A549 (cell line): ENCODE measurements around the gene GSKIP. TPM values are rescaled to one million over a fixed set of nuclear protein-coding genes. Genes with fewer than 3 reads are reported as not detected.

ENCODE experiments used
- ATAC-seq, 2 experiments: fragments of 200-7000 bp in 1 of 2; fragments of >200 bp in 1 of 2; cut with Nextera tagmentation in 1 of 2; cut with Tn5 transposase in 1 of 2; 3 replicates each; pipeline versions ENCODE4 v1.8.0 to v1.9.1; 2018 to 2020; ENCODE audit warnings: mild to moderate bottlenecking in 1 of 2, moderate library complexity in 1 of 2
- CTCF ChIA-PET: fragments of 300-600 bp; sonication (Branson Sonifier 250); formaldehyde crosslinking; extraction: SDS; loops from one replicate; lab custom pipeline; 2021; ENCODE audit warnings: antibody characterized with exemption, inconsistent platforms; lab: Yijun Ruan, JAX
- POLR2A ChIA-PET: fragments of 350-600 bp; formaldehyde crosslinking; extraction: SDS; loops from one replicate; lab custom pipeline; 2021; ENCODE audit warnings: antibody characterized with exemption, inconsistent platforms; lab: Yijun Ruan, JAX
- DNase-seq, 2 experiments: peaks; one replicate each; pipeline versions ENCODE4 v3.0.0 to v3.0.0-alpha.2; 2011 to 2016; ENCODE audit warnings: low read depth in 1 of 2, low spot score in 1 of 2
- FAIRE-seq: peaks from 2 replicates; lab custom pipeline; 2011; peaks lifted over from hg19 to GRCh38; lab: Jason Lieb, UNC
- H3K27ac ChIP-seq, 2 experiments: fragments of >200 bp; sonication (Bioruptor Twin); formaldehyde crosslinking; 3 replicates each; pipeline ENCODE4 v1.5.1; 2016 to 2017
- H3K4me1 ChIP-seq: fragments of >200 bp; sonication (Bioruptor Twin); formaldehyde crosslinking; 3 replicates; pipeline ENCODE4 v1.6.1; 2016
- H3K4me2 ChIP-seq: fragments of >200 bp; sonication (Bioruptor Twin); formaldehyde crosslinking; 3 replicates; pipeline ENCODE4 v1.6.1; 2016
- H3K4me3 ChIP-seq: fragments of >200 bp; sonication (Bioruptor Twin); formaldehyde crosslinking; 3 replicates; pipeline ENCODE4 v1.5.1; 2016
- H3K9me3 ChIP-seq: fragments of >200 bp; sonication (Bioruptor Twin); formaldehyde crosslinking; 3 replicates; pipeline ENCODE4 v1.6.1; 2016
- CBX8 ChIP-seq: fragments of 200-600 bp; sonication (generic); IDR thresholded peaks from 2 replicates; pipeline ENCODE4 v1.6.1; 2016
- CHD4 ChIP-seq: fragments of 200-600 bp; sonication (generic); IDR thresholded peaks from 2 replicates; pipeline ENCODE4 v1.6.1; 2016; ENCODE audit warnings: antibody characterized with exemption, mild to moderate bottlenecking, borderline replicate concordance
- EHF ChIP-seq: fragments of 250-450 bp; sonication (Bioruptor Pico); IDR thresholded peaks from 2 replicates; pipeline ENCODE4 v1.5.0; 2020; ENCODE audit warnings: mild to moderate bottlenecking
- FOXS1 ChIP-seq: fragments of 250-450 bp; sonication (Bioruptor Pico); IDR thresholded peaks from 2 replicates; pipeline ENCODE4 v1.5.0; 2020; ENCODE audit warnings: mild to moderate bottlenecking, moderate library complexity
- HES2 ChIP-seq: fragments of >200 bp; sonication (Bioruptor Twin); formaldehyde crosslinking; IDR thresholded peaks from 2 replicates; pipeline ENCODE4 v1.6.1; 2016
- HEYL ChIP-seq: fragments of 250-450 bp; sonication (Bioruptor Pico); IDR thresholded peaks from 2 replicates; pipeline ENCODE4 v1.8.0; 2021; ENCODE audit warnings: mild to moderate bottlenecking, moderate library complexity
- HOXA7 ChIP-seq: fragments of 250-450 bp; sonication (Bioruptor Pico); IDR thresholded peaks from 2 replicates; pipeline ENCODE4 v1.5.0; 2020; ENCODE audit warnings: mild to moderate bottlenecking, moderate library complexity
- JUN ChIP-seq, 2 experiments: fragments of >200 bp; sonication (Bioruptor Twin); formaldehyde crosslinking; IDR thresholded peaks; 2 replicates in 1 of 2; 3 replicates in 1 of 2; pipeline ENCODE4 v1.6.1; 2016 to 2017
- JUNB ChIP-seq: fragments of >200 bp; sonication (Bioruptor Twin); formaldehyde crosslinking; IDR thresholded peaks from 2 replicates; pipeline ENCODE4 v1.6.1; 2016
- KDM5A ChIP-seq: fragments of 200-600 bp; sonication (generic); IDR thresholded peaks from 2 replicates; pipeline ENCODE4 v1.6.1; 2016; ENCODE audit warnings: antibody characterized with exemption, mild to moderate bottlenecking
- MYC ChIP-seq: IDR thresholded peaks from 2 replicates; pipeline ENCODE4 v1.6.1; 2012; ENCODE audit warnings: mild to moderate bottlenecking, inconsistent platforms, low read length, improper control_type of control experiment, borderline replicate concordance
- NR3C1 ChIP-seq: fragments of >200 bp; sonication (Bioruptor Twin); formaldehyde crosslinking; IDR thresholded peaks from 3 replicates; pipeline ENCODE4 v1.6.1; 2017
- PBX3 ChIP-seq: IDR thresholded peaks from 2 replicates; pipeline ENCODE4 v1.6.1; 2012
- PHF8 ChIP-seq: fragments of 200-600 bp; sonication (generic); IDR thresholded peaks from 2 replicates; pipeline ENCODE4 v1.6.1; 2016; ENCODE audit warnings: low read depth, mild to moderate bottlenecking, antibody characterized with exemption, moderate library complexity, borderline replicate concordance
- POLR2A ChIP-seq: IDR thresholded peaks from 2 replicates; pipeline ENCODE4 v1.6.1; 2012; ENCODE audit warnings: mild to moderate bottlenecking, low read length
- RARB ChIP-seq: fragments of 250-450 bp; sonication (Bioruptor Pico); IDR thresholded peaks from 2 replicates; pipeline ENCODE4 v1.8.0; 2021; ENCODE audit warnings: mild to moderate bottlenecking, moderate library complexity
- RCOR1 ChIP-seq: fragments of 150-350 bp; IDR thresholded peaks from 2 replicates; pipeline ENCODE4 v1.6.1; 2014; ENCODE audit warnings: antibody characterized with exemption, low read length, low read depth
- RNF2 ChIP-seq: fragments of 200-600 bp; sonication (generic); IDR thresholded peaks from 2 replicates; pipeline ENCODE4 v1.6.1; 2016; ENCODE audit warnings: low read depth, mild to moderate bottlenecking, antibody characterized with exemption, moderate library complexity, borderline replicate concordance
- SMC3 ChIP-seq: fragments of >200 bp; sonication (Bioruptor Twin); formaldehyde crosslinking; IDR thresholded peaks from 3 replicates; pipeline ENCODE4 v1.6.1; 2018; ENCODE audit warnings: inconsistent platforms
- TFCP2L1 ChIP-seq: fragments of 250-450 bp; sonication (Bioruptor Pico); IDR thresholded peaks from 2 replicates; pipeline ENCODE4 v1.5.0; 2021; ENCODE audit warnings: mild to moderate bottlenecking
- TP53 ChIP-seq: fragments of 250-450 bp; sonication (Bioruptor Pico); IDR thresholded peaks from 2 replicates; pipeline ENCODE4 v1.5.0; 2021; ENCODE audit warnings: mild to moderate bottlenecking, moderate library complexity
- ZC3H11A ChIP-seq: fragments of 450-650 bp; IDR thresholded peaks from 2 replicates; pipeline ENCODE4 v1.6.1; 2014; ENCODE audit warnings: antibody characterized with exemption, mild to moderate bottlenecking
- ZFP36 ChIP-seq: fragments of 450-650 bp; IDR thresholded peaks from 2 replicates; pipeline ENCODE4 v1.6.1; 2014; ENCODE audit warnings: borderline replicate concordance; ENCODE audit not compliant: partially characterized antibody
- ZSCAN20 ChIP-seq: fragments of 250-450 bp; sonication (Bioruptor Pico); IDR thresholded peaks from 2 replicates; pipeline ENCODE4 v1.8.0; 2022; ENCODE audit warnings: mild to moderate bottlenecking, moderate library complexity
- WGBS: methylation state at CpG from one replicate; pipeline ENCODE4 v1.1.6; 2017; ENCODE audit errors: missing lambda C conversion rate; 5-methylcytosine and 5-hydroxymethylcytosine counted together
- polyA plus RNA-seq, 4 experiments: library from polyadenylated mRNA; depleted of rRNA in 3 of 4; stranded (reverse); fragments of >200 nt; fragmentation: RNase III in 1 of 4; extraction: RNeasy Plus Mini Kit Qiagen cat#74134 plus additional on column Dnase treatment in 1 of 4; gene quantifications; 2 replicates in 3 of 4; 3 replicates in 1 of 4; pipeline ENCODE4 v1.2.3, GENCODE V29; 2011 to 2017
- TF ChIP-seq, protein P1 (sequence below): fragments of >200 bp; sonication (Bioruptor Twin); formaldehyde crosslinking; IDR thresholded peaks from 3 replicates; pipeline ENCODE4 v1.5.1; 2016
- TF ChIP-seq, protein P2 (sequence below): fragments of 250-450 bp; sonication (Bioruptor Pico); IDR thresholded peaks from 2 replicates; pipeline ENCODE4 v1.5.0; 2021; ENCODE audit warnings: mild to moderate bottlenecking, moderate library complexity, borderline replicate concordance
- TF ChIP-seq, protein P3 (sequence below): fragments of 200-600 bp; sonication (generic); IDR thresholded peaks from 2 replicates; pipeline ENCODE4 v1.6.1; 2016; ENCODE audit warnings: antibody characterized with exemption, mild to moderate bottlenecking, moderate library complexity
- TF ChIP-seq, protein P4 (sequence below): fragments of 150-350 bp; IDR thresholded peaks from 2 replicates; pipeline ENCODE4 v1.6.1; 2014; ENCODE audit warnings: low read depth, mild to moderate bottlenecking, low read length

GSKIP gene
- polyA plus RNA-seq, 2 of the 4 experiments (the other 2 are of a cell fraction) = 30.9 to 57.8 TPM

- POLR2A ChIA-PET = no interaction called here
- FAIRE-seq (no peak), DNase-seq (no peak)
- 82% methylated on average over 9 of the region's 9 CpGs for WGBS
- H3K4me1 ChIP-seq = no peaks in the 10 kb centered on the region
- no peak overlapping the region for H3K4me2 ChIP-seq
- H3K9me3 ChIP-seq = no peaks in the 10 kb centered on the region
- TF ChIP-seq JUNB = no peak
- TF ChIP-seq EHF = no peak
- TF ChIP-seq POLR2A = no peak
- TF ChIP-seq TP53 (CRISPR knock-in tag) = no peak
- TF ChIP-seq PHF8 = no peak
- TF ChIP-seq HES2 = no peak
- TF ChIP-seq, protein P1, sequence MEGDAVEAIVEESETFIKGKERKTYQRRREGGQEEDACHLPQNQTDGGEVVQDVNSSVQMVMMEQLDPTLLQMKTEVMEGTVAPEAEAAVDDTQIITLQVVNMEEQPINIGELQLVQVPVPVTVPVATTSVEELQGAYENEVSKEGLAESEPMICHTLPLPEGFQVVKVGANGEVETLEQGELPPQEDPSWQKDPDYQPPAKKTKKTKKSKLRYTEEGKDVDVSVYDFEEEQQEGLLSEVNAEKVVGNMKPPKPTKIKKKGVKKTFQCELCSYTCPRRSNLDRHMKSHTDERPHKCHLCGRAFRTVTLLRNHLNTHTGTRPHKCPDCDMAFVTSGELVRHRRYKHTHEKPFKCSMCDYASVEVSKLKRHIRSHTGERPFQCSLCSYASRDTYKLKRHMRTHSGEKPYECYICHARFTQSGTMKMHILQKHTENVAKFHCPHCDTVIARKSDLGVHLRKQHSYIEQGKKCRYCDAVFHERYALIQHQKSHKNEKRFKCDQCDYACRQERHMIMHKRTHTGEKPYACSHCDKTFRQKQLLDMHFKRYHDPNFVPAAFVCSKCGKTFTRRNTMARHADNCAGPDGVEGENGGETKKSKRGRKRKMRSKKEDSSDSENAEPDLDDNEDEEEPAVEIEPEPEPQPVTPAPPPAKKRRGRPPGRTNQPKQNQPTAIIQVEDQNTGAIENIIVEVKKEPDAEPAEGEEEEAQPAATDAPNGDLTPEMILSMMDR = no peak
- no peak for TF ChIP-seq RNF2
- TF ChIP-seq FOXS1 (CRISPR knock-in tag) = no peak
- no peak for TF ChIP-seq TFCP2L1 (CRISPR knock-in tag)
- TF ChIP-seq HOXA7 (CRISPR knock-in tag) = no peak
- TF ChIP-seq CBX8 = no peak
- TF ChIP-seq PBX3 = no peak
- TF ChIP-seq ZC3H11A = no peak
- no peak for TF ChIP-seq RARB
- no peak for TF ChIP-seq RCOR1
- no peak for TF ChIP-seq CHD4
- TF ChIP-seq MYC = no peak
- TF ChIP-seq SMC3 = no peak
- no peak for TF ChIP-seq KDM5A
- TF ChIP-seq, all 56 proteins: peak for 0
- Histone ChIP-seq H3K27ac (no peak overlapping the region), H3K4me3 (no peak overlapping the region)
- CTCF ChIA-PET = interaction anchor here (1.1 to 1.3 kb wide), 2 partner anchors 9 to 12 kb away, joined by 3 to 4 read pairs; no protein-coding TSS in a partner anchor
- no peak for ATAC-seq
Observed at GRCh38 chr14:96318836-96319235, 44.5 kb upstream of the GSKIP start.

DNA sequence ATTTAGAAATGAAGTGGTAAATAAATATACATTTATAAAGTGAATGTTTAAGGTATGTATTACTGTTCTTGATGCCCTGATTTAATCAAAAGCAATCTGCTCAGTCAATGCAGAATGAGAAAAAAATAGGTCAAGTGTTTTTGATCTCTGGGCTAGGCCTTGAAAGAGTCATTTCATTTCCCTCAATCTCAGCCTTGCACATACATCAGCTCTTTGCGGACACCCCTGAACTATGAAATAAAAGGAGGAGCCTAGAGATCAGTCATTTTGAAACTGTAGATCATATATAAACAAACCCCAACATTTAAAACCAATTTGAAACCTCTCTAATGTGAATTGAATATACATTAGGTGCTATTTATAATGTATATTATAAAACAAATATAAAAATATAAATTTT lies 42.7 kb upstream of the GSKIP start:
- H3K4me3 ChIP-seq = no peak overlapping the region
- H3K4me2 ChIP-seq = no peak overlapping the region
- TF ChIP-seq, protein P2, sequence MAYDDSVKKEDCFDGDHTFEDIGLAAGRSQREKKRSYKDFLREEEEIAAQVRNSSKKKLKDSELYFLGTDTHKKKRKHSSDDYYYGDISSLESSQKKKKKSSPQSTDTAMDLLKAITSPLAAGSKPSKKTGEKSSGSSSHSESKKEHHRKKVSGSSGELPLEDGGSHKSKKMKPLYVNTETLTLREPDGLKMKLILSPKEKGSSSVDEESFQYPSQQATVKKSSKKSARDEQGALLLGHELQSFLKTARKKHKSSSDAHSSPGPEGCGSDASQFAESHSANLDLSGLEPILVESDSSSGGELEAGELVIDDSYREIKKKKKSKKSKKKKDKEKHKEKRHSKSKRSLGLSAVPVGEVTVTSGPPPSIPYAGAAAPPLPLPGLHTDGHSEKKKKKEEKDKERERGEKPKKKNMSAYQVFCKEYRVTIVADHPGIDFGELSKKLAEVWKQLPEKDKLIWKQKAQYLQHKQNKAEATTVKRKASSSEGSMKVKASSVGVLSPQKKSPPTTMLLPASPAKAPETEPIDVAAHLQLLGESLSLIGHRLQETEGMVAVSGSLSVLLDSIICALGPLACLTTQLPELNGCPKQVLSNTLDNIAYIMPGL (CRISPR knock-in tag) = no peak
- TF ChIP-seq JUN (IDR thresholded peaks at IDR 0.05) = no peak
- TF ChIP-seq HEYL = no peak
- TF ChIP-seq, protein P3, sequence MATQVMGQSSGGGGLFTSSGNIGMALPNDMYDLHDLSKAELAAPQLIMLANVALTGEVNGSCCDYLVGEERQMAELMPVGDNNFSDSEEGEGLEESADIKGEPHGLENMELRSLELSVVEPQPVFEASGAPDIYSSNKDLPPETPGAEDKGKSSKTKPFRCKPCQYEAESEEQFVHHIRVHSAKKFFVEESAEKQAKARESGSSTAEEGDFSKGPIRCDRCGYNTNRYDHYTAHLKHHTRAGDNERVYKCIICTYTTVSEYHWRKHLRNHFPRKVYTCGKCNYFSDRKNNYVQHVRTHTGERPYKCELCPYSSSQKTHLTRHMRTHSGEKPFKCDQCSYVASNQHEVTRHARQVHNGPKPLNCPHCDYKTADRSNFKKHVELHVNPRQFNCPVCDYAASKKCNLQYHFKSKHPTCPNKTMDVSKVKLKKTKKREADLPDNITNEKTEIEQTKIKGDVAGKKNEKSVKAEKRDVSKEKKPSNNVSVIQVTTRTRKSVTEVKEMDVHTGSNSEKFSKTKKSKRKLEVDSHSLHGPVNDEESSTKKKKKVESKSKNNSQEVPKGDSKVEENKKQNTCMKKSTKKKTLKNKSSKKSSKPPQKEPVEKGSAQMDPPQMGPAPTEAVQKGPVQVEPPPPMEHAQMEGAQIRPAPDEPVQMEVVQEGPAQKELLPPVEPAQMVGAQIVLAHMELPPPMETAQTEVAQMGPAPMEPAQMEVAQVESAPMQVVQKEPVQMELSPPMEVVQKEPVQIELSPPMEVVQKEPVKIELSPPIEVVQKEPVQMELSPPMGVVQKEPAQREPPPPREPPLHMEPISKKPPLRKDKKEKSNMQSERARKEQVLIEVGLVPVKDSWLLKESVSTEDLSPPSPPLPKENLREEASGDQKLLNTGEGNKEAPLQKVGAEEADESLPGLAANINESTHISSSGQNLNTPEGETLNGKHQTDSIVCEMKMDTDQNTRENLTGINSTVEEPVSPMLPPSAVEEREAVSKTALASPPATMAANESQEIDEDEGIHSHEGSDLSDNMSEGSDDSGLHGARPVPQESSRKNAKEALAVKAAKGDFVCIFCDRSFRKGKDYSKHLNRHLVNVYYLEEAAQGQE = no peak
- no peak for TF ChIP-seq HOXA7 (CRISPR knock-in tag)
- TF ChIP-seq NR3C1 = no peak
- TF ChIP-seq ZSCAN20 (CRISPR knock-in tag) = no peak
- TF ChIP-seq ZFP36 = no peak
- TF ChIP-seq, protein P4, sequence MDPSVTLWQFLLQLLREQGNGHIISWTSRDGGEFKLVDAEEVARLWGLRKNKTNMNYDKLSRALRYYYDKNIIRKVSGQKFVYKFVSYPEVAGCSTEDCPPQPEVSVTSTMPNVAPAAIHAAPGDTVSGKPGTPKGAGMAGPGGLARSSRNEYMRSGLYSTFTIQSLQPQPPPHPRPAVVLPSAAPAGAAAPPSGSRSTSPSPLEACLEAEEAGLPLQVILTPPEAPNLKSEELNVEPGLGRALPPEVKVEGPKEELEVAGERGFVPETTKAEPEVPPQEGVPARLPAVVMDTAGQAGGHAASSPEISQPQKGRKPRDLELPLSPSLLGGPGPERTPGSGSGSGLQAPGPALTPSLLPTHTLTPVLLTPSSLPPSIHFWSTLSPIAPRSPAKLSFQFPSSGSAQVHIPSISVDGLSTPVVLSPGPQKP = no peak
- ATAC-seq = no peak
- POLR2A ChIA-PET = no interaction called here
- no peak for FAIRE-seq
- no peak for DNase-seq
- H3K4me1 ChIP-seq = no peaks in the 10 kb centered on the region
- CTCF ChIA-PET = no interaction called here
- WGBS = 97% methylated on average over 1 of the region's 1 CpG
- no peaks in the 10 kb centered on the region for H3K9me3 ChIP-seq
- H3K27ac ChIP-seq = no peak overlapping the region
